Mucosa of gallbladder (tissue), 1 donor: Measurements from ENCODE around the gene PCK2. TPM values are rescaled to one million over a fixed set of nuclear protein-coding genes. Genes with fewer than 3 reads are reported as not detected.
A peak's percentile ranks its signal among the peaks of the same experiment; 100 is the strongest.

Experiments used
- DNase-seq: peaks from one replicate; pipeline ENCODE4 v3.0.0-alpha.2; 2020; ENCODE audit warnings: low spot score
- total RNA-seq: library from RNA; stranded (reverse); gene quantifications from one replicate; pipeline ENCODE4 v1.2.1, GENCODE V29; 2021
- donor health status: DM: no; HTN: no; CAD: no.

Gene PCK2
- total RNA-seq, 1 donor from 2014 or later = 28.9 TPM

DNA sequence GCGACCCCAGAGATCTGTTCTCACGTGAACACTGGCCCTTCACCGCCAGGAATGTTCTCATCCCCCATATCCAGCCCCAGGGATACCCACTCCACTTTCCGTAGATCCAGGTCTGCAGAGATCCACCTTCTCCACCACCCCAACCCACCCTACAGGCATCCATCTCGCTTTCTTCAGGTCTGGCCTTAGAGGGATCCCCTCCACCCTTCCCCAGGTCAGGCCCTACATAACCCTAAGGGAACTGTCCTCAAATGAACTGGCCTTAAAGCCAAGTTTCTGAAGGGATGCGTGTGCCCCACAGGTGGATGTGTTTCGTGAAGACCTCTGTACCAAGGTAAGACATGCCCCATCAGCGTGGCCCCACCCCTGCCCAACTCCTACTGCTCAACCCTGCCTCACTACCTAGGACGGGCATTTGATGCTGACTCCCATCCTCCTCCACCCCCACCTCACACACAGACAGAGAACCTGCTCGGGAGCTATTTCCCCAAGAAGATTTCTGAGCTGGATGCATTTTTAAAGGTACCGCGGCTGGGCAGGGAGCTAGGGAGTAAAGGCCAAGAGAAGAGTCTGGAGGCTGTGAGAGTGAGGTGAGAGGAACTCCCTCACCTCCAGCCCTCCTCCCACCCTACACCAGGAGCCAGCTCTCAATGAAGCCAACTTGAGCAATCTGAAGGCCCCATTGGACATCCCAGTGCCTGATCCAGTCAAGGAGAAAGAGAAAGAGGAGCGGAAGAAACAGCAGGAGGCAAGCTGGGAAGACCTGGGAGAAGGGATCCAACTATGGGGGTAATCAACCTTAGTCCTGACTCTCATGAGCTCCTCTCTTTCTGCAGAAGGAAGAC lies 42.8 kb downstream of the PCK2 start:
- no peak for DNase-seq

DNA sequence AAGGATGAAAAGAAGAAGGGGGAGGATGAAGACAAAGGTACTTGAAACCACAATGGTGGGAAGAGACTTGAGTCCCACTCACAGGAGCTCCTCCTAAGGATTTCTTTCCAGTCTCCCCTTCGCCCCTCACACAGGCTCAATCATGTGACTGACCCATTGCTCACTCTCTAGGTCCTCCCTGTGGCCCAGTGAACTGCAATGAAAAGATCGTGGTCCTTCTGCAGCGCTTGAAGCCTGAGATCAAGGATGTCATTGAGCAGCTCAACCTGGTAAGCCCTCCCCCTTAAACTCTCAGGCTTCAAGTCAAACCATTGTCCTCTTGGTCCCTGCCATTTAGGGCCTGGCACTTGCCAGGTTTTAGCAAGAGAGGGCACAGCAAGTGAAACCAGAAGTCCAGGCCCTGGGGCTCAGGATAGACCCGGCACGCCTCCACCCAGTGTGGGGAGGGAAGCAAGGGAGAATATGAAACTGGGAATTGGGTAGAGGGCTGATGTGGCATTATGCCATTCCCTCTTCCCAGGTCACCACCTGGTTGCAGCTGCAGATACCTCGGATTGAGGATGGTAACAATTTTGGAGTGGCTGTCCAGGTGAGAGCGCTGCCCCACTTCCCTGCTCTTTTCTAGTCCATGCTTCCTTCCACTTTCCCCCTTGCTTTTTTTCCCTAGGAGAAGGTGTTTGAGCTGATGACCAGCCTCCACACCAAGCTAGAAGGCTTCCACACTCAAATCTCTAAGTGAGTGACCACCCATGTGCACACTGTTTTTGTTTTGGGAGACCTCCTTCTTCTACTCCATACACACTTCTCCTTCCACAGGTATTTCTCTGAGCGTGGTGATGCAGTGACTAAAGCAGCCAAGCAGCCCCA lies 43.7 kb downstream of the PCK2 start:
- no peak for DNase-seq

- DNase-seq = no peak
Observed at GRCh38 chr14:24138396-24139271, 44.5 kb downstream of the PCK2 start.

DNA sequence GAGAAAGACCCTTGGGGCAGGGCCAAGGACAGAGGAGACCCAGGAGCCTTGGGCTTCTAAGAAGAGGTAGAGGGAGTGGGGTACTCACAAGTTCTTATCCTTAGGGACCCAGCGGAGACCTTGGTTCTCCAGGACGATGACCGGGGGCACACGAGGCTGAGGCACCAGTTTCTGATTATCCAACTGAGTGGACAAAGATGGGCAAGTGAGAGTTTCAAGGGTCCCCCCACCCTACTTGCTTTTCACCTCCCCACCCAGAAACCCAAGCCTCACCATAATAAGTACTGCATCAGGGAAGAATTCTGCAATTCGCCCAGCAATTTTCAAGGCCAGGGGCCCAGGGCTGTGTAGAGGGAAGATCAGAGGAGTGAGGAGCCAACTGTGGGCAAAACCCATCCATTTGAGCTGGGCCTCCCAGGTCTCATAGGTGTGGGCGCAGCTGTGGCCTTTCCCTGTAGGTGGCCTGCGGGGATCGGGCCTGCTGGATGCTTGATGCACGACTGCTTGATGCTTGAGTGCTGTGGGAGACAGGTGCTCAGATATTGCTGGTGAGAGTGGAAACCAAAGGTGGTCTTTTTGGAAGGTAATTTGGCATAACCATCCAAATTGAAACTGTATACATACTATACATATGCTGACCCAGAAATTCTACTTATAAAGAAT lies 45.3 kb downstream of the PCK2 start:
- no peak for DNase-seq

GRCh38 chr14:24141097-24141880 lies 47.2 kb downstream of the PCK2 start, which contains the start of gene EMC9:
Gene EMC9 (minus strand): TSS chr14:24141591. CDS start chr14:24141304, 287 bp downstream.
- DNase-seq = peak; percentile 100

DNA sequence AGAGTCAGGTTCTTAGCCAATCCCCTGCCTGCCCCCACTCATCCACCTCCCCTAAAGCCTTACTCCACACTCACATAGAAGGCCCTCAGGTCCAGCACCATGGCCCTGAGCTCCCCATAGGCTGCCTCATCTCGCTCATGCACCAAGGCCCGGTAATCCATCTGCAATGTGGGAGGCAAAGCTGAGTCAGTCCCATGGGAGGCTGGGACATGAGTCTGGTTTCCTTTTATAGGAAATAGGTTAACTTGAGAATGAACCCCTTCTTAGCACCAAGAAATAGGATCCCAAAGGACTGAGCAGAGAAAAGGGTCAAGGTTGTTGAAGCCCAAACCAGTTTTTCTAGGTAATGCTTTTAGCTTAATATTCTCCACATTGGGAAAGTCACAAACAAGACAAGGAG lies 49.4 kb downstream of the PCK2 start:
- DNase-seq = no peak

DNA sequence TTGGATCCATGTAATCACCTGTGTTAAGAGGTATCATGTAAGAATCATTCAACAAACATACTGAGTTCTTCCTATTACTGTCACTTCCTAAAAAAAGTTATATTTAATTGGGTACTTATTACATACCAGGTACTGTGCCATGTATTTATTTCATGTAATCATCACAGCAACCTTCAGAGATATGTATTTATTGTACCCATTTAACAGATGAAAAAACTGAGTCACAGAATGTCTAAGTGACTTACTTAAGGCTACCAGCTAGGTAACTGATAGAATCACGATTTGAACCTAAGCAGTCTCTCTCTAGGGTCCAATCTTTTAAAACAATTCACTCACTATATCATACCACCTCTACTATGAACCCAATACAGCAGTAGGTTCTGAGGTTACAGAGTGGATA lies 50.3 kb downstream of the PCK2 start:
- DNase-seq = no peak

DNA sequence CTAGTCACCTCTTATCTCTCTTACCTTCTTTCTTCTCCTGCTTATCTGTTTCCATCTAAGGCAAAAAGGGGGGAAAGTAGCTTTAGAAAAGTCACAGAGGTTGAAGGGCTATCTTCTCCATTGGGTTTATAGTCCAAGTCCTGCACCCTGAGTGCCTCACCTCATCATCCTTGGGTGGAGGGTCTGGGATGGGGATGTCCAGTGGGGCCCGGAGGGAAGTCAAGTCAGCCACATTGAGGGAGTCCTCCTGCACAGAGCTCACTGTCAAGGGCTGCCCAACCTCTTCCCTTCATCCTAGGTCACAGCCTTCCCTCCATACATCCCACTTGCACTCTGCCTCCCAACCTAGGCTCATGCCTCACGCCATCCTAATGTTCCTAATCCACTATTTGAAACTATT lies 51.1 kb downstream of the PCK2 start:
- no peak for DNase-seq

DNA sequence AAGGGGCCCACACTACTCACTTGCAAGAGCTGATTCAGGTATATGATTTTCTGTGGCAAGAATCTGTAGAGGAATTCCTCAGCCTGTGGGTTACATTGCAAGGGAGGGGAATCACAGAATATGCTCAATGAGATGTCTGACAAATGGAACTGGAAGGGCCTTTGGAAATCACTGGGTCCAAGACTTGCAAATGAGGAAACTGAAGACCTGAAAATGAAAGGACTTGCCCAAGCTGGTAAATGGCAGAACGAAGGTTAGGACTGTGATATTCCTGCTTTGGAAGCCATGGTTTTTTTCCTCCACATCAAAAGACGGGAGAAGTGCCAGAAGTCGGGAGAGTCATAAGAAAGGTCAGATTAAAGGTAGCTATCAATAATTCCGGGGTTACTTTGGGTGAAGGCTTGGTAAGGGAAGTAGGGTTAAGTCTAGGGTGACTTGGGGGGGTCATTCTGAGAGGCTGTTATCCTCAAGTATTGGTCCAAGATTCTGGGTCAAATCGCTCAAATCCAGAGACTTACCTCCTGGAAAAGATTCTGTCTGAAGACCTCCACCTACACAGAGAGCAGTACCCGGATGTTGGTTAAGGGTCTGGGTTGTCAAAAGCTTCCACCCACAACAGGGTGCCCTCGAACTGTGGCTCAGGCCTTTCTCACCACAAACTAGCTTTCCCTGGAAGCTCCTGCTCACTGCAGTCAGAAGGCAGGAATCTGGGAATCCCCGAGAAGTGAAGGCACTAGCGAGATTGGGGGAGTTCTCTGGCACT lies 51.8 kb downstream of the PCK2 start:
- no peak for DNase-seq

- DNase-seq = peak; percentile 93
Observed at GRCh38 chr14:24146453-24146977, 52.4 kb downstream of the PCK2 start, which contains the start of gene PSME2. Gene PSME2 (minus strand): TSS chr14:24146610. CDS start chr14:24146581, 29 bp downstream.

DNA sequence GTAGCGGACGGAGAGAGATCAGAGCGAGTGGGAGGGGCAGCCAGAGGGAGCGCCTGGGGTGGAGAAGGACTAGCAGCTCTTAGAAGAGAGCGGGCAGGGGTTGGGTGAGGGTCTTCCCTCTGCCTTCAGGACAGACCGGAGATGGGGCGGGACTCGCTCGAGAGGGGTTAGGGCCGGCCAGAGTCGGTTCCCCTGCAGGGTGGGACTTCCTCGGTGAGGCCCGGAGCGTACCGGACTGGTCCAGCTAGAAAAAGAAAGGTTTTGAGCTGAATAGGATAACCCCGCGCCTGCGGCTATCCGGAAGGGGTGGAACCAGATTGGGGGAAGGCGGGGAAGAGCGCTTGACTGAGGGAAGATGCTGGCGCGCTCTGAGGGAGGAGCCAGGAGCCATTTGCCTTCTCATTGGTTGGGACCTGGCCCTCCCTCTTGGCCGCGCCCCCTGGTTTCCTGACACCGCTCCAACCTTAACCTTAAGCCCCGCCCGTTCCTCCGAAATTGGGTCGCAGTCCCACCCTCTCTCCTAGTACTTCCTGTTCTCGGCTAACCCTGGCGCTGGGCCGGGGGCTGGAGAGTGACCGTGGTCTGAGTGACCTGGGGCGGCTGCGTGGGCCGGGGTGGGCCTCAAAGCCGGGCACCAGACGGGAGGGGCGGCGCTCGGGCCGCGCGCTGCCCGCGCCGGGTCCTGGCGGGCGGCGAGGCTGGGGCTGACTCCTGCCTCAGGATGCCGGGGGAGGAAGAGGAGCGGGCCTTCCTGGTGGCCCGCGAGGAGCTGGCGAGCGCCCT lies 53.1 kb downstream of the PCK2 start, which contains the start of gene RNF31:
TSS of gene RNF31 (plus strand) at position 521 of the 783 bp plus-strand sequence. CDS start at position 722, 201 bp downstream.
- DNase-seq = peak; percentile 98

GRCh38 chr14:24147761-24148428 lies 53.8 kb downstream of the PCK2 start:
- DNase-seq = no peak

DNA sequence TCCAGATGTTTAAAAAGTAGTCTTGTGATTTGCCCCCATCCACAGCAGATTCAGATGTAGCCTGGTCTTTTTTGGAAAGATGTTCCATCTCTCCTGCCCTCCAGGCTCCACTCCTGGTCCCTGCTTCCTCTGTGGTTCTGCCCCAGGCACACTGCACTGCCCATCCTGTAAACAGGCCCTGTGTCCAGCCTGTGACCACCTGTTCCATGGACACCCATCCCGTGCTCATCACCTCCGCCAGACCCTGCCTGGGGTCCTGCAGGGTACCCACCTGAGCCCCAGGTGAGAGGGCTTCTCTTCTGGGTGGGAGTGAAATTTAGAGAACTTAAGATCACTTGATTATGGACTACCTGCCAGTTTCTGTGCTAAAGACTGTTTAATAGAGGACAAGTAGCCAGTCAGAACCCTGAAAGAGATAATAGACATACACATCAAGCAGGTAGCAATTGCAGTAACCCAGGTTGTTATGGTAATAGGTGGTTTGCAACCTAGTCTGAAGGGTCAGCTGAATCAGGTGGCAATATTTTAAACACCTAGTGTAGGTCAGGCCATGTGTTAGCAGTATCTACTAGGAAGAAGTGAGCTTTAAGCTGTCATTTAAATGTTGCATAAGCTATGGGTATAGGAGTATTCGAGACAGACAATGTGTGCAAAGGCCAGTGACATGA lies 55.3 kb downstream of the PCK2 start:
- no peak for DNase-seq

- no peak for DNase-seq
Observed at GRCh38 chr14:24150061-24150460, 56.0 kb downstream of the PCK2 start.

- no peak for DNase-seq
Observed at GRCh38 chr14:24150567-24150966, 56.5 kb downstream of the PCK2 start.

DNA sequence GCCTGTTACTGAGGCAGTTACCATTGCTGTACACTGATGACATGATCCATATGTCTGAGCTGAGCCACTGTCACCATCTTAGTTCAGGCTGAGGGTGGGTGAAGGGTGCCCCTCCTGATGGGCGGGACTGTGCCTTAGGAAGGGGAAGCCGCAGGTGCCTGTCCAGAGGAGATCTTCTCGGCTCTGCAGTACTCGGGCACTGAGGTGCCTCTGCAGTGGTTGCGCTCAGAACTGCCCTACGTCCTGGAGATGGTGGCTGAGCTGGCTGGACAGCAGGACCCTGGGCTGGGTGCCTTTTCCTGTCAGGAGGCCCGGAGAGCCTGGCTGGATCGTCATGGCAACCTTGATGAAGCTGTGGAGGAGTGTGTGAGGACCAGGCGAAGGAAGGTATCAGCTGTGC lies 56.9 kb downstream of the PCK2 start:
- DNase-seq = no peak
